Psoas muscle (tissue), 8 donors: Measurements from ENCODE around the gene ITPR3. TPM values are rescaled to one million over a fixed set of nuclear protein-coding genes. Genes with fewer than 3 reads are reported as not detected.

Experiments used
- ATAC-seq, 4 donors: fragments of 200-7000 bp; cut with Tn5 transposase; one replicate each; pipeline ENCODE4 v1.9.1; 2020; ENCODE audit warnings: moderate library complexity in 3 of 4, mild to moderate bottlenecking in 2 of 4
- DNase-seq, 2 donors: peaks; one replicate each; pipeline ENCODE4 v3.0.0-alpha.2; 2020
- H3K27ac ChIP-seq: fragments of 200-600 bp; one replicate; pipeline ENCODE4 v1.8.0; 2022
- H3K27me3 ChIP-seq, 3 donors: fragments of 200-600 bp in 1 of 3; one replicate each; pipeline versions ENCODE4 v1.6.1 to v1.8.0; 2013 to 2022; ENCODE audit warnings: low read length in 2 of 3, mild to moderate bottlenecking in 2 of 3, moderate library complexity in 1 of 3; ENCODE audit not compliant: insufficient read depth in 3 of 3
- H3K36me3 ChIP-seq, 2 donors: fragments of 200-600 bp in 1 of 2; one replicate each; pipeline versions ENCODE4 v1.6.1 to v1.8.0; 2013 to 2022; ENCODE audit warnings: low read depth in 1 of 2, mild to moderate bottlenecking in 1 of 2, moderate library complexity in 1 of 2; ENCODE audit not compliant: insufficient read depth in 1 of 2
- H3K4me1 ChIP-seq: fragments of 200-600 bp; one replicate; pipeline ENCODE4 v1.8.0; 2022
- H3K4me3 ChIP-seq: fragments of 200-600 bp; one replicate; pipeline ENCODE4 v1.8.0; 2022; ENCODE audit warnings: mild to moderate bottlenecking
- H3K9me3 ChIP-seq: fragments of 200-600 bp; one replicate; pipeline ENCODE4 v1.8.0; 2022
- CTCF ChIP-seq: fragments of 200-600 bp; IDR thresholded peaks from one replicate; pipeline ENCODE4 v1.8.0; 2022; ENCODE audit warnings: antibody characterized with exemption
- WGBS, 3 donors: extraction: QIAGEN DNeasy Blood & Tissue Kit; methylation state at CpG; one replicate each; pipeline versions ENCODE4 v1.1.6 to v1.1.7; 2013; 5-methylcytosine and 5-hydroxymethylcytosine counted together
- intact Hi-C, 2 donors: fragments of 100-400 bp; cut with DNase I; formaldehyde crosslinking; loops; one replicate each; pipeline versions ENCODE4 v1.11.0 to v1.14.2; 2022
- polyA plus RNA-seq, 3 donors: library from polyadenylated mRNA; stranded (reverse); fragments of 200-250 nt; gene quantifications; one replicate each; pipeline ENCODE4 v1.2.3, GENCODE V29; 2013
- total RNA-seq, 4 donors: library from RNA; stranded (reverse); fragmentation: NEBNext Ultra II Directional in 2 of 4; extraction: Animal tissue kit (Norgen Biotek cat#: 25700) in 2 of 4; gene quantifications; one replicate each; pipeline versions ENCODE4 v1.2.1 to v1.2.4, GENCODE V29; 2021 to 2023
- donor health status: healthy with polysubstance abuse.
- donor health status: DM: no; HTN: no; CAD: no; lungs with moderate emphysema.
- donor health status: Bipolar disorder and iron deficiency.
- donor health status: healthy.
- donor health status: DM: yes; HTN: yes; CAD: no.
- donor health status: DM: no; HTN: no; CAD: no.
- donor health status: DM: no; HTN: no; CAD: no.
- donor health status: DM: yes; HTN: yes; CAD: no.

Gene ITPR3
- total and polyA plus RNA-seq, 7 donors: 1.9 to 7.4 (median 3.8) TPM

GRCh38 chr6:33604941-33605854 is 15.9 kb upstream of the ITPR3 start:
- 89 to 95% (median 90%) methylated on average over 4 of the region's 4 CpGs for WGBS, 3 donors

GRCh38 chr6:33606642-33607041 is 14.5 kb upstream of the ITPR3 start:
- DNase-seq (no peak), ATAC-seq (no peak)
- WGBS, 3 donors: 89 to 95% (median 90%) methylated on average over 2 of the region's 2 CpGs
- no peak for TF ChIP-seq CTCF
- intact Hi-C loops: no loop called here
- Histone ChIP-seq H3K9me3 (no peaks in the 10 kb centered on the region), H3K4me3 (no peak overlapping the region), H3K27ac (no peak overlapping the region), H3K27me3 (no peaks in the 10 kb centered on the region), H3K4me1 (peaks cover 24% of the 10 kb centered on the region), H3K36me3 (no peaks in the 10 kb centered on the region)

More at GRCh38 chr6:33604941-33605854, 15.9 kb upstream of the ITPR3 start:
- no peak for DNase-seq
- Histone ChIP-seq H3K9me3 (no peaks in the 10 kb centered on the region), H3K4me3 (no peak overlapping the region), H3K4me1 (peaks cover 24% of the 10 kb centered on the region), H3K27me3 (no peaks in the 10 kb centered on the region), H3K36me3 (no peaks in the 10 kb centered on the region), H3K27ac (no peak overlapping the region)
- no peak for ATAC-seq
- intact Hi-C loops: no loop called here
- TF ChIP-seq CTCF: no peak

GRCh38 chr6:33607126-33607783 is 13.9 kb upstream of the ITPR3 start:
- no peaks in the 10 kb centered on the region for H3K36me3 ChIP-seq
- no peak overlapping the region for H3K27ac ChIP-seq
- ATAC-seq (no peak), DNase-seq (no peak)
- H3K9me3 ChIP-seq: no peaks in the 10 kb centered on the region
- no peaks in the 10 kb centered on the region for H3K27me3 ChIP-seq
- no peak for TF ChIP-seq CTCF
- intact Hi-C loops: no loop called here
- H3K4me1 ChIP-seq: peaks cover 21% of the 10 kb centered on the region
- no peak overlapping the region for H3K4me3 ChIP-seq
- WGBS, 3 donors: 66 to 78% (median 71%) methylated on average over 8 of the region's 8 CpGs

GRCh38 chr6:33607784-33608161 is 13.3 kb upstream of the ITPR3 start:
- WGBS, 3 donors: 59 to 64% (median 61%) methylated on average over 5 of the region's 5 CpGs
- peak; percentile 30 for TF ChIP-seq CTCF
- ATAC-seq: peak; percentile 59 to 83 (median 80)
- Histone ChIP-seq H3K27ac (no peak overlapping the region), H3K4me3 (no peak overlapping the region), H3K27me3 (no peaks in the 10 kb centered on the region), H3K36me3 (no peaks in the 10 kb centered on the region), H3K9me3 (no peaks in the 10 kb centered on the region), H3K4me1 (peaks cover 21% of the 10 kb centered on the region)
- DNase-seq: peak in 1 of 2 donors; percentile 54
- intact Hi-C loops: no loop called here
